Fibroblast of pulmonary artery (primary cell): ENCODE data around the gene GDPD2.

Experiments
- DNase-seq: peaks from one replicate; pipeline ENCODE4 v3.0.0-alpha.2; 2010; ENCODE audit warnings: low read depth
- H3K4me3 ChIP-seq: replicated peaks from 2 replicates; pipeline ENCODE4 v1.5.1; 2011; ENCODE audit warnings: low read depth, mild to moderate bottlenecking, control low read depth, low read length, moderate library complexity
- TF ChIP-seq, protein P1 (sequence below): IDR thresholded peaks from 2 replicates; pipeline ENCODE4 v1.5.1; 2011; ENCODE audit warnings: mild to moderate bottlenecking, control low read depth, low read length, inconsistent platforms; ENCODE audit errors: missing control alignments

Gene GDPD2

GRCh38 chrX:70455366-70456202 is 32.5 kb downstream of the GDPD2 start:
- H3K4me3 ChIP-seq, result peak overlapping the region; percentile 52
- DNase-seq, result no peak

DNA sequence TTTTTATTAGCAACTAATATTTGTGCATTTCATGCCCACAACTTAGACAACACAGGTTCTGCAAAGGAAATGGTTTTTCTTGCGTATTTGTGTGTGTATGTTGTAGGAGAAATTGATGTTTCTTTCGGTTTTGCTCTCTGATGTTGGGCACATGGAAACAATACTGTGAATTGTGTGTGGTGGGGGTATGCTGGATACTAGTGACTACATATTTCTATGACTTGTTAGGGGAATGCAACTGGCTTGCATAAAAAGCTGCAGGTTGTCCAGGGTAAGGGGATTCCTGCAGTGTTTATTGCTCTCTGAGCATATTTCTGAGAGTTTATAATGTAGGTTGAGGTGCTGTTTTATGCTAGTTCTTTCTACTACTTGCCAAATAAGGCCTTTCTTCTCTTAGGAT is 33.1 kb downstream of the GDPD2 start:
- DNase-seq, result no peak
- no peak overlapping the region for H3K4me3 ChIP-seq
- TF ChIP-seq, protein P1, sequence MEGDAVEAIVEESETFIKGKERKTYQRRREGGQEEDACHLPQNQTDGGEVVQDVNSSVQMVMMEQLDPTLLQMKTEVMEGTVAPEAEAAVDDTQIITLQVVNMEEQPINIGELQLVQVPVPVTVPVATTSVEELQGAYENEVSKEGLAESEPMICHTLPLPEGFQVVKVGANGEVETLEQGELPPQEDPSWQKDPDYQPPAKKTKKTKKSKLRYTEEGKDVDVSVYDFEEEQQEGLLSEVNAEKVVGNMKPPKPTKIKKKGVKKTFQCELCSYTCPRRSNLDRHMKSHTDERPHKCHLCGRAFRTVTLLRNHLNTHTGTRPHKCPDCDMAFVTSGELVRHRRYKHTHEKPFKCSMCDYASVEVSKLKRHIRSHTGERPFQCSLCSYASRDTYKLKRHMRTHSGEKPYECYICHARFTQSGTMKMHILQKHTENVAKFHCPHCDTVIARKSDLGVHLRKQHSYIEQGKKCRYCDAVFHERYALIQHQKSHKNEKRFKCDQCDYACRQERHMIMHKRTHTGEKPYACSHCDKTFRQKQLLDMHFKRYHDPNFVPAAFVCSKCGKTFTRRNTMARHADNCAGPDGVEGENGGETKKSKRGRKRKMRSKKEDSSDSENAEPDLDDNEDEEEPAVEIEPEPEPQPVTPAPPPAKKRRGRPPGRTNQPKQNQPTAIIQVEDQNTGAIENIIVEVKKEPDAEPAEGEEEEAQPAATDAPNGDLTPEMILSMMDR, result no peak

More at GRCh38 chrX:70455366-70456202, 32.5 kb downstream of the GDPD2 start:
- TF ChIP-seq, protein P1, result no peak

DNA sequence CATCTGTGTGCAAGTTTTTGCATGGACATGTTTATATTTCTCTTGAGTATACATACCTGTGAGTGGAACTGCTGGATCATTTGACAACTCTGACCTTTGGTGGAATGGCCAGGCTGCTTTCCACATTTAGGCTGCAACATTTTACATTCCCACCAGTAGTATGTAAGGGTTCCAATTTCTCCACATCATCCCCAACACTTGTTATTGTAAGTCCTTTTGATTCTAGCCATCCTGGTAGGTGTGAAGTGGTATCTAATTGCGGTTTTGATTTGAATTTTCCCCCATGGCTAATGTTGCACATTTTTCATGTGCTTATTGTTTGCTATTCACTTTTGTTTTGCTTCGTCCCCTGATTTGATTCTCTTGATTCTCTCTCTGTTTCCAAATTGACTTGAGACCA is 37.9 kb downstream of the GDPD2 start:
- H3K4me3 ChIP-seq, result no peak overlapping the region
- TF ChIP-seq, protein P1, result no peak
- DNase-seq, result no peak

- no peak for DNase-seq
- no peak overlapping the region for H3K4me3 ChIP-seq
- TF ChIP-seq, protein P1, result no peak
These were observed 40.9 kb downstream of the GDPD2 start for GRCh38 chrX:70464051-70464450.

- TF ChIP-seq, protein P1, result no peak
- no peak overlapping the region for H3K4me3 ChIP-seq
- DNase-seq, result no peak
These were observed 43.9 kb downstream of the GDPD2 start for GRCh38 chrX:70466968-70467367.

GRCh38 chrX:70468709-70469108 is 45.6 kb downstream of the GDPD2 start:
- H3K4me3 ChIP-seq, result no peak overlapping the region
- DNase-seq, result no peak
- TF ChIP-seq, protein P1, result no peak

- DNase-seq, result no peak
- no peak overlapping the region for H3K4me3 ChIP-seq
- TF ChIP-seq, protein P1, result no peak
These were observed 47.8 kb downstream of the GDPD2 start for GRCh38 chrX:70470850-70471289.
